Hematopoietic multipotent progenitor cell (in vitro differentiated cells): ENCODE data around the gene COL5A1. TPM values are rescaled to one million over a fixed set of nuclear protein-coding genes. Genes with fewer than 3 reads are reported as not detected.

Experiments used
- DNase-seq, 3 donors: peaks; one replicate each; pipeline ENCODE4 v3.0.0-alpha.2; 2011 to 2015; ENCODE audit warnings: low read depth in 2 of 3, low spot score in 2 of 3
- total RNA-seq: library from RNA; depleted of rRNA; stranded (reverse); fragments of >200 nt; gene quantifications from one replicate; pipeline ENCODE4 v1.2.3, GENCODE V29; 2012

Gene COL5A1
- total RNA-seq, 1 donor = 10.5 TPM

DNA sequence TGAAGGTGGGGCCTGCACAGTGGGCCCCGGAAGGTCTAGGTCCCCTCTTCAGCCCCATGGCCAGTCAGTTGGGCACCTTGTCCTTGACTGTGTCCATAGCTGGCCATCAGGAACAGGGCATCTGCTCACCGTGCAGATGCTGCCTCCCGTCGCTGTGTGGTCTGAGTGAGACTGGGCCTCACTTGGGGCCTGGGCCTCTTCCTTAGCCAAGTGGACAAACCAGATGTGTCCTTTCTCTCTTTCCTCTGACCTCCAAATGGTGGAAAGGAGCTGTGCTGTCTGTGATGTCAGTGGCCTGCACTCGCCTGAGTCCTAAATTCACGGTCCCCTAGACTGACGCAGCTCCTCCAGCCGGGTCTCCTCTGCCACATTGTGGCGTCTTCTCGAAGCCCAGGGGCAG is 114.5 kb downstream of the COL5A1 start:
- no peak for DNase-seq

- DNase-seq = no peak
Observed at GRCh38 chr9:134757216-134757975, 115.8 kb downstream of the COL5A1 start.

GRCh38 chr9:134758949-134759607 is 117.5 kb downstream of the COL5A1 start:
- no peak for DNase-seq

GRCh38 chr9:134759913-134760312 is 118.3 kb downstream of the COL5A1 start:
- DNase-seq = no peak

GRCh38 chr9:134760750-134761420 is 119.3 kb downstream of the COL5A1 start:
- DNase-seq = no peak

DNA sequence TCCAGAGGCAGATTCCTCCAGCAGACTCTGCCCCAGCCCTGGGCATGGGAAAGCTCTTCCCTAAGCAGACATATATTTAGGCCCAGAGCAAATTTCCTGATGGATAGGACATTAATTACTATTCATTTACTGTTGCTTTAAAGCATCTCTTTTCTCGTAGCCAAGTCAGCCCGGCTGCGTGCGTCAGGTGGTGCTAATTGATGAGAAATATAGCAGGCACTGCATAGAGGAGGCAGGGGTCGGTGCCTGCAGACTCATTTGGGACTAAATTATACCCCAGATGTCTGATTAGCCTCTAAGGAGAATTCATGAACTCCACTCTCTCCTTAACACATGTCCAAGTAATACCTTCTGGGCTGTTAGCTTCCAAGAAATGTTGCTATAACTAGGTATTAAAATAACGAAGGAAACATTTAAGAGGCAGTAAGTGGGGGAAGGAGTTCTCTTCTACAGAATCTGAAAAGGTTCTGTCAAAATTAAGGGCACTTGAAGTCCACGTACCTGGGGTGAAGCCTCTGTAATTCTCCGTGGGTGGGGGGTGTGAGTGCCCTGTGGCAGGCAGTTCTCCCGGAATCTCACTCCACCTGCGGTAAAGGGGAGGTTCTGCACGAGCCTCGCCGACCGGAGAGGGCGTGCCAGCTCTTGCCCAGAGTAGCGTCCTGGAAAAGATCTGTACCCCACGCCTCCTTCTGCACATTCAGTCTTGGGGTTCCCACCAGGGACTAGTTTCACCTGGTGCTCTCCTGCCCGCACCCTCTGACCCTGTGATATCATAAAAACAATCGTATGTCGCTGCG is 123.1 kb downstream of the COL5A1 start:
- no peak for DNase-seq

GRCh38 chr9:134765785-134766184 is 124.2 kb downstream of the COL5A1 start:
- peak in 1 of 3 donors; percentile 31 for DNase-seq

GRCh38 chr9:134766587-134766986 is 125.0 kb downstream of the COL5A1 start:
- peak in 2 of 3 donors; percentile 73 to 91 for DNase-seq

GRCh38 chr9:134768332-134768708 is 126.7 kb downstream of the COL5A1 start:
- DNase-seq = no peak

DNA sequence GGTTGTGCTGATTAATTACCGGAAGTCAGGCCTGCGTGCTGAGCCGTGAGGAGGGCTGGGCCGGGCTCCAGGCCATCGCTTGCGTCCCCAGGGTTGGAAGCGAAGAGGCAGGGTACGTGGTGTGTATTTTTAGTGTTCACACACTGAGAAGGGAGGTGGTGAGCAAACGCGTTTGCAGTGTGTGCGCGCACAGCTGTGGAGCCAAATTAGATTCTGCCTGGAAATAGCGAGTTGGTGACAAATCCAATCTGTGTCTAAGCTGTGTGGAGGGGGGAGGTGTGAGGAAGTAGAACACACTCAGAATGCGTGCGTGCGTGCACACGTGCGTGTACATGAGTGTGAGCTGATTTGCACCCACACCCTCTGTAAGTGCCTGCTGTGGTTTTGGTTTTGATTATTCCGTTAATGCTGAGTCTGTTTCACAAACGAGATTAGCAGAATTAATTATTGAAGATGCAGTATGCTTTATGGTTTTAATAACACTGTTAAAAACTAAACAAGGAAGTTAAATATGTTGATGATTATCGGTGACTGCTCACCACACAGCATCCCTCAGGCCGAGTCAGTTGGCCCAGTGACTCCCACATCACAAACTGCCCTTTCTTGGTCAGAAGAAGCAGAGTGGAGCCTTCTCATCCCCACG is 127.2 kb downstream of the COL5A1 start:
- DNase-seq = peak in 2 of 3 donors; percentile 58 to 61

DNA sequence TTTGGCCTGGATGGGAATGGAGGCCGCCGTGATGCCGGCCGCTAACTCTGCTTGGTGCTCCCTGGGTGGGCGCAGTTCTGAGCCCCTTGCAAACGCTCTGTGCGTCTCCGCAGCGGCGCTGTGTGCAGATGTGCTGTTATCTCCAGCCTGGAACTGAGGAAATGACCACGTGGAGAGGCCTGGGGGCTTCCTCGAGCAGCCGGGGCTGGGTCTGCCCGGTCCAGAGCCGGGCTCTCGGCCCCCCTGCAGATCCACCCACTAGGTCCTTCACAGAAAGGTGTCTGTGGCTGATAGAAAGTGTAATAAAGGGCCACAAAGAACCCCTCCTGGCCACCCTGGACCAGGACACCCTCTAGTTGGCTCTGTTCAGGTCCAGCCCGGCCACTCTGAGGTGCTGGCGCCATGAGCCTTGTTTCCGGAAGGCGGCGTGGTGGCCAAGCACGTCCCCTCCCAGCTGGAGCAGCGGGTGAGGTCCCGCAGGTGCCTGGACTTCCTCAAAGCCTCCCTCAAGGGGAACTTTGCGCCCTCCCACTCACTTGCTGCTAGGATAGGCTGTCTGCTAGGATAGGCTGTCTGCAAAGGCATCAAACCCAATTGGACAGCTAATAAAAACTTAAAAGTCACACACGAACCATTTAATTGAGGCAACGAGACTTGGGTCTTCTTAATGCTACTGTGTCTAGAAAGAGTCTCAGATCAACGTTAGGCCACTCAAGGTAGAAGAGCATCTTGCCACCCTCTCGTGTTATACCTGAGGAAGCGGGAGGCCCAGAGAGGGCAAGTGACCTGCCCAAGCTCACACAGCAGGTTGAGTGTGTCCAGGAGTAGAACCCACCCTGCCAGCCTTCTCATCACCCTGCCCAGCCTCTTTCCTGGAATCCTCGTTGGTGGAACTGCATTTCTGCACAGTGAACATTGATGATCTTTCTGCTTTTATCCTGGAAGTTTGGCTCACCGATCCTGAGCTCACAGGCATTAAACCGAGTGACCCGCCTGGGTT is 129.7 kb downstream of the COL5A1 start:
- DNase-seq = peak in 2 of 3 donors; percentile 64 to 78

DNA sequence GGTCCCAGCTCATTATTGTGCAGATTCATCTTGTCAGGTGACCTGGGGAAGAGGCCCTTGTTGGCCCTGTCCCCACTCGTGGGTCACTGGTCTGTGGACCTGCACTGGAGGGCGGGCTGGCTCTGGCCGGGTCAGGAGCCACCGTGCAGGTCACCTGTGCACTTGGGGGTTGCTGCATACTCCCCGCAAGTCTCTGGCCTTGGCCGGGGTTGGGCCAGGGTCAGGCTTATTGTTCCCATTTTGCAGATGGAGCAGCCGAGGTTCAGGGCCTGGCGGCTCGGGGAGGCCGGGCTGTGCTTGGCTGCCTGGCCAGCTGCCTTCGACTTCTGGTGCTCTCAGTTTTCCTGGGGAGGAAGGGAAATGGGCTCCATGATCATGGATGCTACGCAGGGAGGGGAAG is 130.7 kb downstream of the COL5A1 start:
- no peak for DNase-seq

GRCh38 chr9:134773842-134774241 is 132.2 kb downstream of the COL5A1 start:
- no peak for DNase-seq

- DNase-seq = no peak
Observed at GRCh38 chr9:134774410-134774809, 132.8 kb downstream of the COL5A1 start.

DNA sequence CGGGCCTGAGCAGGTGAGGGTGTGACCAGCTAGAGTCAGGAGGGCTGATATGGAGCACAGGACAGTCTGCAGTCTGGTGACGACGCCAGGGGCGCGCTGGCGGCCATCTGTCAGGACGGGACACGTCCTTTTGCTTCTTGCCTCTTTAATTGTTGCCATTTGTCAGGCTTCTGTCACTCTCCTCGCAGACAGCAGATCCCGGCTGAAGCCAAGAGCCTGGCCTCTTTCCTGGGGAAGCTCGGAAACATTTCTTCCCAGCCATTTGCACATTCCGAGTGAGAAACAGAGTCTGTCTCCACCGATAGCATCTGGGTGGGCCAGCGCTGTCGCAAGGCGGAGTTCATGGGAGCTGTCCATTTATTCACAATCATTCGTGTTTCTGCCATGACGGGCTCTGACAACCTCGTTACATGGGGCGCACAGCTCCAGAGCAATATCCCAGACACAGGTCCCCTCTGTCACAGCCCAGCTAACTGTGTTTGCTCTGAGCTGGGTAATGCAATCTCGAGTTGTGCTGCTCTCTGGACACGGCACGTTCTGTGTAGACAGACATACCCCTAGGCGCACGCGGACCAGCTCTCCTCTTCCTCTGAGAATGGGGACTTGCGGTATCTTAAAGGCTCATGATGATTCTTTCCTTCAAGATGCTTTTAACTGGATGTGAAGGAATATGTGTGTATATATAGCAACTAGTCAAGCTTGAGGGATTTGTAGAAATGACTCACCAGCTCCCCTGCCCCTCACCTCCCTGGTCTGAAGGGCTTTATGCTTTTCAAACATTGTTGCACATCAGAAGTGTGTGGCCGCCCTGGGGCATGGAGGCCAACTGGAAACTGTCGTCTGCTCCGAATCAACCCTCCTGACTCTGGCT is 133.7 kb downstream of the COL5A1 start:
- DNase-seq = no peak

DNA sequence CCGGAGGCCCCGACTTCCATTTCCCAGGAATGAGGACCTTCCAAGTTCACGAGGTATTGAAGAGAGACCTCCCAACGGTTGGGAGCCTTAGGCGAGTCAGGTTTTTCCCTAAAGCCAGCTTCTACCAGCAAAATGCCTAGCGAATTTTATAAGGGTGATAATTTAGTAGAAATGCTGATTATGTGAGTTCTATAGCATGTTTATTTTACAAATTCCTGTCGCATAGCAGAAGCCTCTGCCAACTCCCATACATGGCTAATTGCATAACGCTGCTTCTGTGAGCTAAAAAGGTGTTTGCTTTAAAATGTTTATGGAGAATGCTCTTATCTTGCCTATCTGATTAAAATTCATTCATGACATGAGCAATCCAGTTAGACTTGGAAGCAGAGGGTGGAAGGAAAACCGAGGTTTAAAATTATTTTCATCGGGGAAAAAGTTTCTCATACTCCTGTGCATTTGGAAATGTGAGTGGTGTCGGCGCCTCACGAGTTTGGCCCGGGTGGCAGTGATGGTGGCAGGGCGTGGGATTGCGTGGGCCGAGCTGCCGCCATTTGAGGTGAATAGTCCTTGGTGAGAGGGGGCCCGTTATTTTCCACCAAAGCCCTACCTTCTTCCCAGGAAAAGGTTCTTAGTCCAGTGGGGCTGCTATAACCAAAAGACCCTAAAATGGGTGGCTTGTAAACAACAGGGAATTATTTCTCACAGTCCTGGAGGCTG is 134.6 kb downstream of the COL5A1 start:
- no peak for DNase-seq

- DNase-seq = no peak
Observed at GRCh38 chr9:134777153-134777552, 135.6 kb downstream of the COL5A1 start.

GRCh38 chr9:134778156-134778555 is 136.6 kb downstream of the COL5A1 start:
- DNase-seq = no peak
